GM18909 (cell line): ENCODE measurements around the gene ATP8B1.
"Not testable (repeated sequence)": the region's sequence is repeated elsewhere in the genome, so short reads cannot be mapped to it uniquely, and the experiment has no call there.

Experiments used
- ATAC-seq: cut with Tn5 transposase; IDR thresholded peaks from one replicate; pipeline ENCODE4 v1.9.1; 2021; ENCODE audit warnings: mild to moderate bottlenecking; ENCODE audit not compliant: unreplicated experiment, poor library complexity

The ATP8B1 gene

GRCh38 chr18:57737400-57738060 is 65.6 kb downstream of the ATP8B1 start:
- ATAC-seq: no peak

DNA sequence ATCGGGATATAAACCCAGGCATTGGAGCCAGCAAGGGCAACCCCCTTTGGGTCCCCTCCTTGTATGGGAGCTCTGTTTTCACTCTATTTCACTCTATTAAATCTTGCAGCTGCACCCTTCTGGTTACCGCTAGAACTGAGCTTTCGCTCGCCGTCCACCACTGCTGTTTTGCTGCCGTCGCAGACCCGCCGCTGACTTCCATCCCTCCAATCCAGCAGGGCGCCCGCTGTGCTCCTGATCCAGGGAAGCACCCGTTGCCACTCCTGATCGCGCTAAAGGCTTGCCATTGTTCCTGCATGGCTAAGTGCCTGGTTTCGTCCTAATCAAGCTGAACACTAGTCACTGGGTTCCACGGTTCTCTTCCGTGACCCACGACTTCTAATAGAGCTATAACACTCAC is 68.1 kb downstream of the ATP8B1 start:
- not testable (repeated sequence) for ATAC-seq

GRCh38 chr18:57733861-57734260 is 69.3 kb downstream of the ATP8B1 start:
- no peak for ATAC-seq

DNA sequence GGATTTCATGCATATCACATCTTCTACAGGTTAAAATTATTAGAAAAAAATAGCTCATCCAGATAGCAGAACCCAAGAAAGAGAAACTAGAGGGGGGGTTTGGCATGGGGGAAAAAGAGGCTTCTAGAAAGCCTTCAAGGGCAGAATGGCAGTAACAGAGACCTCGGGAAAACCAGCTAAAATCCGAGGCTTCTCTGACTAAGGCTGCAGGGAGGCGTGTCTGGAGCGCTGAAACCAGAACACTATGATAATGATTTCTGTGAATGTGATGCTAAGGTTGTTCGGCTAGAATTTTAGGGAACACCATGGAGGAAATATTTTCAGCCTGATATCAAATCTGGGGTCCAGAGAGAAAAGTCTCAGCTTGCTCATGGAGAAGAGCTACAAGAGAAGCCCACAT is 73.0 kb downstream of the ATP8B1 start:
- ATAC-seq: no peak

- no peak for ATAC-seq
Observed at GRCh38 chr18:57728941-57729511, 74.1 kb downstream of the ATP8B1 start.

DNA sequence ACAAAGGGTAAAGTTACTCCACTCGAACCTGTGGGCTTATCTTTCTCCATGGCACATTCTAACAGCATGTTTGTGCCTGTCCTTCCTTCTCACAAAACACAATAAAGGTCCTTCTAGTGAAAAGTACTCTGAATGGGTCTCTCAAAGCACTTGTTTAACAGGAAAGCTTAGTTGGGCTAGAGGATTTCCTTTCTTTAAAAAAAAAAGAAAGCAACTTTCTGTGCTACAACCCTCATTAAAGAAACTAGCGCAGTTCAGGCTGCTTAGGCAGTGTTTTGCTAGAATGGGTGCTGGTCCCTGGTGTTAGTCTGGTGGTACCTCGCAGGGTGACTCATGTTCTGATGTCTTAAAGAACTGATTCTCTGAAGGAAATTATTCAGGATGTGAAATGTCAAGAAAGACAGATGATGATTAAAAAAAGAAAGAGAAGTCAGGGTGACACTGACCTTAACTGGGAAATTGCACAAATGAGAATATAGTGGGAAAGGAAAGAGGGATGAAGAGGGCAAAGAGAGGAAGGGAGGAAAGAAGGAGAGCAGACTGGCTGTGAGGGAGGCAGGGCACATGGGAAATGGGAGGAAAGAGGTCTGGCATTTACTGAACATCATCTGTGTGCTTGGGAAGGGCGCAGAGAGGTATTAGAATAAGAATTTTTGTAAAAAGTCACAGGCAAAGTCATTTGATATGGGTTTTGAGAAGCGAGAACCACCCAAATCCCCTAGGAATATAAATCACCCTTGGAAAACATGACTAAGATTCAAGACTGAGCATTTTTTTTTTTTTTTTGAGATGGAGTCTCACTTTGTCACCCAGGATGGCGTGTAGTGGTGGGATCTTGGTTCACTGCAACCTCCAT is 74.9 kb downstream of the ATP8B1 start:
- no peak for ATAC-seq

DNA sequence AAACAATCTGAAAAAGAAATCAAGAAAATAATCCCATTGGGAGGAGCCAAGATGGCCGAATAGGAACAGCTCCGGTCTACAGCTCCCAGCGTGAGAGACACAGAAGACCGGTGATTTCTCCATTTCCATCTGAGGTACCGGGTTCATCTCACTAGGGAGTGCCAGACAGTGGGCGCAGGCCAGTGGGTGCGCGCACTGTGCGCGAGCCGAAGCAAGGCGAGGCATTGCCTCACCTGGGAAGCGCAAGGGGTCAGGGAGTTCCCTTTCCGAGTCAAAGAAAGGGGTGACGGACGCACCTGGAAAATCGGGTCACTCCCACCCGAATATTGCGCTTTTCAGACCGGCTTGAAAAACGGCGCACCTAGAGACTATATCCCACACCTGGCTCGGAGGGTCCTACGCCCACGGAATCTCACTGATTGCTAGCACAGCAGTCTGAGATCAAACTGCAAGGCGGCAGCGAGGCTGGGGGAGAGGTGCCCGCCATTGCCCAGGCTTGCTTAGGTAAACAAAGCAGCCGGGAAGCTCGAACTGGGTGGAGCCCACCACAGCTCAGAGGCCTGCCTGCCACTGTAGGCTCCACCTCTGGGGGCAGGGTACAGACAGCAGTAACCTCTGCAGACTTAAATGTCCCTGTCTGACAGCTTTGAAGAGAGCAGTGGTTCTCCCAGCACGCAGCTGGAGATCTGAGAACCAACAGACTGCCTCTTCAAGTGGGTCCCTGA is 83.7 kb downstream of the ATP8B1 start:
- not testable (repeated sequence) for ATAC-seq

DNA sequence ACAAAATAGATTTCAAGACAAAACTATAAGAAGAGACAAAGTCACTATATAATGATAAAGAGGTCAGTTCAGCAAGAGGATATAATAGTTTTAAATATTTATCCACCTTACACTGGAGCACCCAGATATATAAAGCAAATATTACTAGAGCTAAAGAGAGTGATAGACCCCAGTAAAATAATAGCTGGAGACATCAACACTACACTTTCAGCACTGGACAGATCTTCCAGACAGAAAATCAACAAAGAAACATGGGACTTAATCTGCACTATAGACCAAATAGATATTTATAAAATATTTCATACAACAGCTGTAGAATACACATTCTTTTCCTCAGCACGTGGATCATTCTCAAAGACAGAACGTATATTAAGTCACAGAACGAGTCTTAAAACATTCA is 86.6 kb downstream of the ATP8B1 start:
- no peak for ATAC-seq

DNA sequence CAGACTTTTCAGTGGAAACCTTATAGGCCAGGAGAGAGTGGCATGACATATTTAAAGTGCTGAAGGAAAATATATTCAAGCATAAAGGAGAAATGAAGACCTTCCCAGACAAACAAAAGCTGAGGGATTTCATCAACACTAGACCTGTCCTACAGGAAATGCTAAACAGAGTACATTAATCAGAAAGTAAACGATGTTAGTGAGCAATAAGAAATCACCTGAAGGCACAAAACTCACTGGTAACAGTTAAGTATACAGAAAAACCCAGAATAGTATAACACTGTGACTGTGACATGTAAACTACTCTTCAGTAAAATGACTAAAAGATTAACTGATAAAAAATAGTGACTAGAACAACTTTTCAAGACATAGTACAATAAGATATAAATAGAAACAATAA is 87.4 kb downstream of the ATP8B1 start:
- no peak for ATAC-seq

- no peak for ATAC-seq
Observed at GRCh38 chr18:57715073-57715472, 88.0 kb downstream of the ATP8B1 start.

- no peak for ATAC-seq
Observed at GRCh38 chr18:57710226-57710625, 92.9 kb downstream of the ATP8B1 start.

- no peak for ATAC-seq
Observed at GRCh38 chr18:57709335-57709734, 93.8 kb downstream of the ATP8B1 start.

GRCh38 chr18:57708288-57708687 is 94.8 kb downstream of the ATP8B1 start:
- ATAC-seq: no peak

DNA sequence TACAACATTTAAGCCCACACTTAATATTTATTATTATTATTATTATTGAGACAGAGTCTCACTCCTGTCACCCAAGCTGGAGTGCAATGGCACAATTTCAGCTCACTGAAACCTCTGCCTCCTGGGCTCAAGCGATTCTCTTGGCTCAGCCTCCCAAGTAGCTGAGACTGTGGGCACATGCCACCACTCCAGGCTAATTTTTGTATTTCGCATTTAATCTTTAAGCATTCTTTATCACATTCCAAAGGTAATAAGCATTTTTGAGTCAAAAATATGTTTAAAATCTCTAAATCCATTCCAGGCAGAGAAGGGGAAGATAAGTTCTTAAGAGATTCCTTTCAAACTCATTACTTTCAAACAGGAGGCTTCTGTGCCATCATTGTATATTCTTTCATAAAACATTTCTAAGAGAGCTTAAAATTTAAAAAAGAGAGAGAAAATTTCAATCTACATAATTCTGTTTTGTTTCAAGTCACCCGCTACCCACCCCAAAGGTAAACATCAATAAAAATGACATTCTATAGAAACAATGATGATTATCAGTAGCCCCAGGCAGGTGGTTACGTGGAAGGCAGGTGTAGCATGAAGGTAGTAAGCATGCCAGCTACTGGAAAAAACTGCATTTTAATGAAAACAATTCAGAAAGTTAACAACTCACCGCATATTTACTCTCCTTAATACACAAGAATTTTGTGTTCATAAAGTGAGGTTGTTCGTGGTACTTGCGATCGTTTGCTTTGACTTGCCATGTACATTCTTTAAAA is 97.1 kb downstream of the ATP8B1 start:
- ATAC-seq: no peak

- no peak for ATAC-seq
Observed at GRCh38 chr18:57705011-57705410, 98.1 kb downstream of the ATP8B1 start.

DNA sequence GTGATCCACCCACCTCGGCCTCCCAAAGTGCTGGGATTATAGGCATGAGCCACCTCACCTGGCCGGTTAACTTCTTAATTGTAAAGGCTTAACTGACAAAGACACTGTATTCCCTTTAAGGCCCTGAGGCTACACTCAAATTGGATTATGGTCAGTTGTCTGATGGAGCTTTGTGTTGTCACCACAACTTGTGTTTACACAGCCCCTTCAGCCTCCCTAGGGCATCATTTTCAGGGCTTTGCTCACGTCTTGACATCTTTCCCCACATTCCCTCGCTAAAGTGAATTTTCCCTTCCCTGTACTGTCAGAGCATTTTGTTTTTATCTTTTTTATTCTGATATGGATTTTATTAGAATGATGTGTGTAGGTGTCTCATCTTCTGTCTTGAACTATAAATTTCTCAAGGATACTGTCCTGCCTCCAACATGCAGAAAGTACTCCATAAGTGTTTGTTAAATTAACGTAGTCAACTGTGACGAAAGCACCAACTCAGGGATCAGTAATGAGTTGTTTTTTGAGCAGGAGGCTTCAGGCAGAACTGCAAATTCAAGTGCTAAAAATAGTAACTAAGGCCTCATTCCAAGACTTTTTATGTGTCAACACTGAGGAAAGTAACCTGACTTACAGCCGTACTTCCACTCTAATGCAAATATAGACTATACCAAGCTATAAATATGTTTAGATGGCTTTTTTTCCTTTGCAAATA is 104.4 kb downstream of the ATP8B1 start:
- ATAC-seq: no peak

DNA sequence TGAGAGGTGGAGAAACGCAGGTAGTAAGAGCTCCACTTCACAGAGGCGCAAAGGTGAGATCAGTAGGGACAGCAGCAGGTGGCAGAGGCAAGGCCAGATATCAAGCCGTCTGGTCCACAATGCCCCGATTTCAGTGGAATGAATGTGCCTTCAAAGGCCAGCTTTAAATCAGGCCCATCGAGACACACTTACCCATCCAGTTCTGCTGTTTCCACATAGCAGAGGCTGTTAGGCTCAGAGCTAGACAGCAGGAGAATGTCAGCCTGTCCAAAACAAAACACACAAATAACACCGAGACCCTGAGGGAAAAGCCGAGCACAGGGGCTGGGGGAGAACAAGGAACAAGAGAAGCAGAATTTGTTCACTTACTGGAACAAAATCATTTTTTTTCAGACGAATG is 105.7 kb downstream of the ATP8B1 start:
- no peak for ATAC-seq

- ATAC-seq: no peak
Observed at GRCh38 chr18:57696271-57696670, 106.8 kb downstream of the ATP8B1 start.

DNA sequence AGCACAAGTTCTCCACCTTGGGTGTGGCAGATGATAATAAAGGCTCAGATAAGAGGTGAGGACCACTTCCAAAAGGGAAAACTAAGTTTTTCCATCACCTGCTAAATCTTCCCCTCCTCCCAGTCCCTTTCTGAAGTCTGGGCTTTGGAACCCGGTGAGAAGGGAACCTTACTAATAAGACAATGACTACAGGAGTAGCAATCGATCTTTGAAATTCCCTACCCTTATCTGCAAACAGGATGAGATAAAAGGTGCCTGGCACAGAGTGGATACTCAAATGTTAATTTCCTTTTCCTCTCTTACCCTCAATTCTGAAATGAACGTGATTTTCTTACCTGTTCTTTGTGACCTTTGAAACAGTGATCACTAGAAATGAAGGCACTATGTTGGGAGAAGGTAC is 111.8 kb downstream of the ATP8B1 start:
- ATAC-seq: no peak

DNA sequence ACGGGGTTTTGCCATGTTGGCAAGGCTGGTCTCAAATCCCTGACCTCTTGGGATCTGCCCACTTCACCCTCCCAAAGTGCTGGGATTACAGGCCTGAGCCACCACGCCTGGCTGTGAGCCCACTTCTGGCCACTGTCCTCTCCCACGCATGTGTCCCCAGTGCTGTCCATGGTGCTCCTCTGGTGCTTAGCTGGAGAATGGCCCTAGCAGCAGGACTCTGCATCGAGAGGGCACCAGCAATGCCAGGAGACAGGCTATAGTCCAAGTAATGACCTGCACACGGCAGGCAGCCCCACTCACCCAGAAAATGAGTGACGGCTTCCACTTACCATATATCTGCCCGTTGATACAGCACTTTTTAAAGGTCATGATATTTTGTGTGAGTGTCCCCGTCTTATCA is 115.1 kb downstream of the ATP8B1 start:
- ATAC-seq: no peak
